ENCODE data around the gene DSG3.

Gene DSG3

DNA sequence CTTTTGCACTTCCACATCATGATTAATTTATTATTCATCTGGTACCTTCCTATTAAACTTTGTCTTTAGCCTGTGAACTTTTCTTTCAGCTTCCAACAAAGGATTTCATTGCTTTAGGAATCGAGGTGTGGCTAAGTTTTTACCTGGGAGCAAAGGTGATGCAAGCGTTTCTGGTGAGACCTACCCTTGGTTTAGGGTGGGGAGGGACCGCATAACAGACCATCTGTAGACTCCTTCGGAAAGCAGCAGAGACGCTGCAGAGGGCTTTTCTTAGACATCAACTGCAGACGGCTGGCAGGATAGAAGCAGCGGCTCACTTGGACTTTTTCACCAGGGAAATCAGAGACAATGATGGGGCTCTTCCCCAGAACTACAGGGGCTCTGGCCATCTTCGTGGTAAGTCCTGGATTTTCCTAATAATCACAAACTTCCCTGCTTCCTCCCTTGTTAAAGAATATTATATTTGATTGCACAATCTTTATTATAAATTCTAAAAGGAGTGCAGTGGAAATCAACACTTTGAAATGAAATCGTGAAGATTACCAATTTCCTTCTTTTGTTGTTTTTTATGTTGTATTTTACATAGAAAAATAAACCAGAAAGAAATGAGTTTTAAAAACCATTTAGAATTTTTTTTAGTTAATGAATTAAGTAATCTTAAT lies at the start of gene DSG3:
TSS of gene DSG3 (plus strand) at position 212 of the 662 bp plus-strand sequence. CDS start at position 349, 137 bp downstream.
- DNase-seq (ENCODE audit: low read depth): no peak

DNA sequence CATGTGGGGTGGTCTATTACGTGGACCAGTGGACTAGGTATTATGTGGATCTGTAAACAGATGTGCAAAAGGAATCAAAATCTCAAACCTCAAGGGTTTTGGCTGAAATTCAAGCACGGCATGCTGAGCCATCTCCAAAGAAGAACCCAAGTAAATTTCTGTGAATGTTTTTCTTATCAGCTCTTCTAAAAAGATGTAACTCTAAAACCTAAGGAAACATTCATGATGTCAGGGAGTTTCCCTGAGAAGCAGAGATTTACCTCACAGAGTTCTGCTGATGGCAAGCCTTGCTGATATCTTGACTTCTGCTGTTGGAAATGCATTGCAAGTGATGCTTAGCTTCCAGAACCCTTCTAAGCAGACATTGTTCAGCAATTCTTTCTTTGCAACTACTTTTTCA lies 49.4 kb upstream of the DSG3 start:
- DNase-seq (ENCODE audit: low read depth): no peak

DNA sequence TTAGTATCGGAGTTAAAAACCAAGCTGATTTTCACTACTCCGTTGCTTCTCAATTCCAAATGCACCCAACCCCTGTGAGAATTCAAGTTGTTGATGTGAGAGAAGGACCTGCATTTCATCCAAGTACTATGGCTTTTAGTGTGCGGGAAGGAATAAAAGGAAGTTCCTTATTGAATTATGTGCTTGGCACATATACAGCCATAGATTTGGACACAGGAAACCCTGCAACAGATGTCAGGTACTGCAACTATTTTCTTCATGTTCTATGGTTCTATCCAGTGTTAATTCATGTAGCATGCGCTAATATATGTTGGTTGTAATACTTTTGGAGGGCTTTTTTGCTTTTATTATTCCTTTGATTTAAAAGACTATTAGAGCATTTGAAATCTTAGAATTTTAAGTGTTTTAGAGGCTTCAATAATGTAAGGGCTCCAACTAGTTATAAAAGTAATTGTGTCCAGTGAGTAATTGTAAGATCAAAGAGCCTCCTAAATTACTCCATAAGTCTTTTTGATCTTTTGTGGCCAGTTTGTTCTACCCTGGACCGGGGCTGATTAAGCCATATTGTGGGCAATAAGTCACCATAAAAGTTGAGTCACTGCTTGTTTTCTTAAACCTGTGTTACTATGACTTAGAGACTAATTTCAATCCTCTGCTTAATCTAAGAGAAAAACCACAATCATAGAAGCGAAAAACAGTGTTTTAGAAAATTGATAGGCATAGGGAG lies 48.1 kb upstream of the DSG3 start:
- no peak for DNase-seq (ENCODE audit: low read depth)

GRCh38 chr18:31401156-31402025 lies 46.1 kb upstream of the DSG3 start:
- no peak for DNase-seq (ENCODE audit: low read depth)

GRCh38 chr18:31402026-31402373 lies 45.5 kb upstream of the DSG3 start:
- no peak for DNase-seq (ENCODE audit: low read depth)

- DNase-seq (ENCODE audit: low read depth): no peak
Observed at GRCh38 chr18:31403409-31403808, 44.1 kb upstream of the DSG3 start.

GRCh38 chr18:31407649-31408048 lies 39.9 kb upstream of the DSG3 start:
- DNase-seq (ENCODE audit: low read depth): no peak

DNA sequence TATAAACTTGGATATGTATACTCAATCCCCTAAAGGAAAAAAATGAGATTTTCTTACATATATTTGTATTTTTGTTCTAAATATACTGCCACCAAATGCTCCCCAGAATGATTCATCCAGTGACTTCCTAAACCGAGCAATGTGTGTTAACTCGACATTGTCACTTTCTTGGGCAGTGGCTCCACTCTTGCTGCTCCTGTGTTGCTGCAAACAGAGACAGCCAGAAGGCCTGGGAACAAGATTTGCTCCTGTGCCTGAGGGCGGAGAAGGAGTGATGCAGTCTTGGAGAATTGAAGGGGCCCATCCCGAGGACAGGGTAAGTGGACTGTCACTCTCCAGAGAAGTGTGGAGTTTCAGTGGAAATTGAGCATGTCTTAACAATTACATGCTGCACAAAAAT lies 38.3 kb upstream of the DSG3 start:
- no peak for DNase-seq (ENCODE audit: low read depth)

DNA sequence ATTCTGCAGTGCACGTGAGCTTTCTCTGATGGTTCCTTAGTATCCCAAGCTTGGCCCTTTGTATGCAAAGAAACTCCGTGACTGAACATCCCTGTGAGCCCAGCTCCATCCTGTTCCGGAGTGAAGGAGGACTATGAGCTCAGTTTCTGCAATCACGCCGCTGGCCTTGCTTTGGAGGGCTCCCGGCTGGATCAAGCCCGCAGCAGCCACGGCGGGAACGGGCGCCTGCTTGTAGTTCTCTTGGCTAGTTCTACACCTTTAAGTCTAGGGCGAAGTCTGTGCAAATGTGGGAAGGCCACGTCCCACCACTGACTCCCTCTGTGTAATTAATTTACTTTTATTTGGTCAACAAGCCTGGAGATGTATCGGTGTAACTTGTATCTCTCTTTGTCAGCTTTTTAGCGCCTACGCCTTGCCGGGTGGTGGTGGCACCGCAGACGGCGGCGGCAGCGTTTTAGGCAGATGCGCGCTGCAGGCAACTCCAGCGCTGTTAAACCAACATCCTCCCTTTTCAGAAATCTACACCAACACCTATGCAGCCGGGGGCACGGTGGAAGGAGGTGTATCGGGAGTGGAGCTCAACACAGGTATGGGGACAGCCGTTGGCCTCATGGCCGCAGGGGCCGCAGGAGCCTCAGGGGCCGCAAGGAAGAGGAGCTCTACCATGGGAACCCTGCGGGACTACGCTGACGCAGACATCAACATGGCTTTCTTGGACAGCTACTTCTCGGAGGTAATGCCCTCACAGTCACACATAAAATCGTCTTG lies 36.6 kb upstream of the DSG3 start:
- DNase-seq (ENCODE audit: low read depth): no peak

- no peak for DNase-seq (ENCODE audit: low read depth)
Observed at GRCh38 chr18:31413137-31413536, 34.4 kb upstream of the DSG3 start.

DNA sequence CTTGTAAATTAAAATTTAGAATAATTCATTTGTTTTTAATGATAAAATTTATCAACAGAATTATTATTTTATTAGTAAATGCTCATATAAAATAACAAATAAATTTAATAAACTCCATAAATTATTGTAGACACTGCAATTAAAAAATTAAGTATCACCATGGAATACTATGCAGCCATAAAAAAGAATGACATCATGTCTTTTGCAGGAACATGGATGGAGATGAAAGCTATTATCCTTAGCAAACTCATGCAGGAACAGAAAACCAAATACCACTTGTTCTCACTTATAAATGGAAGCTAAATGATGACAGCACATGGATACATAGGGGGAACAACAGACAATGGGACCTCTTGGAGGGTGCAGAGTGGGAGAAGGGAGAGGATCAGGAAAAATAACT lies 29.7 kb upstream of the DSG3 start:
- no peak for DNase-seq (ENCODE audit: low read depth)

GRCh38 chr18:31419457-31419932 lies 28.0 kb upstream of the DSG3 start:
- DNase-seq (ENCODE audit: low read depth): no peak

- no peak for DNase-seq (ENCODE audit: low read depth)
Observed at GRCh38 chr18:31420032-31420431, 27.5 kb upstream of the DSG3 start.

DNA sequence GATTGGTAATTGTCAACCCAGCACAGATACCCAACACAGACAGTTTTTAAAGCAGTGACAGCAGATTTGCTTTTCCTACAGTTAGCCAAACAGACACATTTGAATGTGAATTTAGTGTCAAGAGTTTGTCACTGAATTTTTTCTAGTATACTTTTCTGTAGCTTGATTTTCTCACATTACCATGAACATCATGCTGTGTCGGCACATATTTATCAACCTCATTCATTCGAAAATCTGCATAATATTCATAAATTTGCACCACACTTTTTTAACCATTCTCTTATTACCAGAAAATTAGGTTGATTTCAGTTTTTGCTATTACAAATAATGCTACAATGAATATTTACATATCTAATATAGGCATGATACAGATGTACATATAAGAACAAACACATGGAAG lies 27.0 kb upstream of the DSG3 start:
- DNase-seq (ENCODE audit: low read depth): no peak

DNA sequence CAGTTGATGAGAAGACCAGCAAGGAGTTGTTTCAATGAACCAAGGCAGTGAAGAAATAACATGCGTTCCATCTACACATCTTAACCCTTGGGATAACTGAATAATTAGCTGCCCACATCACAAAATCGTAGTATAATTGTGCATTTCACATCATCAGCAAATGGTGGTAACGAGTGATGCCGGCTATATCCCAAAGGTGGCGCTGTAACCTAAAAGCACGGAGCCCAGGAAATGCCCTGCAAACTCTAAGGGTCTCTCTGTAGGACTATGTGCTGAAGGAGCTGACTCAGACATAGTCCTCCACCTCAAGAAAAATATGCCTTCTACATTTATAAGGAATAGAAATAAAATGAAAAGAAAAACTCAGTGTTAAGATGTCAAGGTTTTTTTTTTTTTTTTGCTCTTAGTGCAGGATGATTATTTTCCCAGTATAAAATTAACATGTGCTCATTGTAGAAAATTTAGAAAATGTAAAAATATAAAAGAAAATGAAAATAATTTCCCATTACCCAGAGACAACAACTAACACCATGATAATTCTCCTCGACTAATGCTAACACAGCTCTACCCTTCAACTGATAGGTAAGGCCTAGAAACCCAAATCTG lies 23.1 kb upstream of the DSG3 start:
- DNase-seq (ENCODE audit: low read depth): no peak

DNA sequence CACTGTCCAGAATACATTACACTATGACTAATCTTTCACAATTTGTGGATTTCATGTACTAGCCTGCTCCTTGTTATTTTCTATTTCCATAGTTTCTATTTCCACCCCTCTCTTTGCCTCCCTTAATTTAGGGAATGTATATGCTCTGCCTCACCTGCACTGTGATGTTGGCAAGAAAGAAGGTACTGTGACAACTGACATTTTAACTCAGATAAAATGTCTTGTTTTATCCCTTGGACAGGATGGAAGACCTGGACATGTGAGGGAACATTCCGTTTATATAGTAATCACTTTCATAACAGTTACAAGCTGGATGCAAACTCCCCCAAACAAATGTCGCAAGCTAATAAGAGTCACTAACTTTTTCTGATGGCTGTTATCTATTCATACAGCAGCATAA lies 21.5 kb upstream of the DSG3 start:
- no peak for DNase-seq (ENCODE audit: low read depth)

GRCh38 chr18:31426871-31427406 lies 20.6 kb upstream of the DSG3 start:
- DNase-seq (ENCODE audit: low read depth): no peak

GRCh38 chr18:31428211-31428610 lies 19.3 kb upstream of the DSG3 start:
- no peak for DNase-seq (ENCODE audit: low read depth)

DNA sequence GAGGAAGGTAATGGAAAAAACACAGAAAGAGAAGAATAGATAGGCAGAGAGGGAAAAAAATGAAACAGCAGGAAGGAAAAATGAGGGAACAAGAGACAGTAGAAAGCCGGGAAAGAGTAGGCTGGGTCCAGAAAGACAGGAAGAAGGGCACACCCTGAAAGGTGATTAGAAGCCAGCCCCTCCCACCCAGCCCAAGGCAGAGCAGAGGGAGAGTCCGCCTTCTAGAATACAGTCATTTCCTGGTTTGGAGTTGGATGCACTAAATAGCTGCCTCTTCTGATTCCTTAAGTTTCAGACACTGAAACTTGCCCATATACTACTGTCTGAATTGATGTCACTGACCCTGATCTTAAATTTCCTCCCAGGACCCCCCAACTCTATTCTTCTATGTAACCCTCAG lies 17.9 kb upstream of the DSG3 start:
- no peak for DNase-seq (ENCODE audit: low read depth)

DNA sequence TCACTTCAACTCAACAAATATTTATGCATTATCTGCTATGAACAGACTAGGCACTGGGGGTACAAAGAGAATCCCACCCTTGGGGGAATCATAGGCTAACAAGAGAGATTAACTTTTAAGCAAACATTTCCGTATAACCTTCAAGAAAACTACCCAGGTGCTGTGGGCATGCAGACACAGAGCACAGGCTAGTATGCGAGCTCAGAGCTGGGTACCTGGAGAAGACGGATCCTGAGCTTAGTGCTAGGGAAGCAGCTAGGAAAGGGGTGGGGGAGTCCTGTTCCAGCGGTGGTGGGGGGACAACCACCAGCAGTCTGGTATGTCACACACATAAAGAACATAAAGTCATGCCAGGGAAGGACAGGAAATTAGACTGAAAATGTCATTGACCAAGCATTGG lies 17.5 kb upstream of the DSG3 start:
- no peak for DNase-seq (ENCODE audit: low read depth)

DNA sequence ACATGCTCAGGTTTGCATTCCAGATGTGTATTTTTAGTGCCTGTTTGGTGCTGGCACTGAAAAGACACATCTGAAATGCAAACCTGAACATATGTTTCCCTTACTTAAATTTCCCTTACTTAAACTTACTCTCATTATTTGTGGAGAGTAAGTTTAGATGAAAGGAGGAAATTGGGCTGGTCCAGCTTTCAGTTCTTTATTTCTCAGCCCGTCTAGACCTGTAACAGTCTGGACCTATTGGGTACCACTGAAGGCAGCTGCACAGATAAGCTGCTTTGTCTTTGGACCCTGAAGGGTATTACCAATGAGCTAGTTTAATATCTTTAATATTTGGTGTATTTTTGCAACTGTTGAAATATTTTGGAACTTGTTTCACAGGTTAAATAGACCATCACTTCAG lies 17.0 kb upstream of the DSG3 start:
- no peak for DNase-seq (ENCODE audit: low read depth)
